ENCODE results near the gene GPR15.

GPR15 gene

GRCh38 chr3:98512576-98512975 lies 19.2 kb upstream of the GPR15 start:
- Histone ChIP-seq H3F3A (ENCODE audit: insufficient read depth, low read length) (no peaks in the 10 kb centered on the region), H3K36me3 (replicated peaks; ENCODE audit: insufficient read depth, low read length) (no peaks in the 10 kb centered on the region), H3K4me3 (ENCODE audit: low read length) (no peak overlapping the region), H3K79me2 (ENCODE audit: low read length) (no peaks in the 10 kb centered on the region), H3K4me2 (ENCODE audit: low read depth, low read length) (no peak overlapping the region), H3K9ac (ENCODE audit: low read length) (no peak overlapping the region), H3K9me2 (replicated peaks; ENCODE audit: insufficient read depth, low read length) (no peaks in the 10 kb centered on the region), H3K27ac (ENCODE audit: low read length) (no peak overlapping the region), H3K9me3 (replicated peaks; ENCODE audit: insufficient read depth, low read length) (no peaks in the 10 kb centered on the region), H3K4me1 (ENCODE audit: low read length) (peaks cover 12% of the 10 kb centered on the region; the same call in 1 of the 2 replicates), H4K20me1 (ENCODE audit: insufficient read depth, low read length) (no peaks in the 10 kb centered on the region), H2AFZ (ENCODE audit: low read length) (no peak overlapping the region), H3K27me3 (replicated peaks; ENCODE audit: insufficient read depth, low read length) (no peaks in the 10 kb centered on the region)
- no peak for TF ChIP-seq EZH2phosphoT487 (IDR thresholded peaks at IDR 0.05; ENCODE audit: low read length)
- no peak for DNase-seq

DNA sequence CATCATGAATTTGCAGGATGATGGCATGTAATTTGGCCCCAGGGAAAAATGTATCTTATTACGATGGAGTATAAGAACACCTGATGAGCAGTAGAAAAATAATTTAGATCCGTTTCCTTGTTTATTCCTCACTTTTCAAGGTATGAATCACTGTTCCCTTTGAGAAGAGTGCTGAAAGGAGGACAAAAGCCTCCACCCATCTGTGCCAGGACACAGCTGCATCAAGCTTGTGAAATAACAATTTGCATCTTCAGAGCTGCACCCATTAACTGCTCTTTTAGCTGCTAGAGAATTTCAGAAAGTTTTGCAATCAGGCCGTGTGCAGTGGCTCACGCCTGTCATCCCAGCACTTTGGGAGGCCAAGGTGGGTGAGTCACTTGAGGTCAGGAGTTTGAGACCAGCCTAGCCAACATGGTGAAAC lies 18.7 kb upstream of the GPR15 start:
- TF ChIP-seq, protein P1, sequence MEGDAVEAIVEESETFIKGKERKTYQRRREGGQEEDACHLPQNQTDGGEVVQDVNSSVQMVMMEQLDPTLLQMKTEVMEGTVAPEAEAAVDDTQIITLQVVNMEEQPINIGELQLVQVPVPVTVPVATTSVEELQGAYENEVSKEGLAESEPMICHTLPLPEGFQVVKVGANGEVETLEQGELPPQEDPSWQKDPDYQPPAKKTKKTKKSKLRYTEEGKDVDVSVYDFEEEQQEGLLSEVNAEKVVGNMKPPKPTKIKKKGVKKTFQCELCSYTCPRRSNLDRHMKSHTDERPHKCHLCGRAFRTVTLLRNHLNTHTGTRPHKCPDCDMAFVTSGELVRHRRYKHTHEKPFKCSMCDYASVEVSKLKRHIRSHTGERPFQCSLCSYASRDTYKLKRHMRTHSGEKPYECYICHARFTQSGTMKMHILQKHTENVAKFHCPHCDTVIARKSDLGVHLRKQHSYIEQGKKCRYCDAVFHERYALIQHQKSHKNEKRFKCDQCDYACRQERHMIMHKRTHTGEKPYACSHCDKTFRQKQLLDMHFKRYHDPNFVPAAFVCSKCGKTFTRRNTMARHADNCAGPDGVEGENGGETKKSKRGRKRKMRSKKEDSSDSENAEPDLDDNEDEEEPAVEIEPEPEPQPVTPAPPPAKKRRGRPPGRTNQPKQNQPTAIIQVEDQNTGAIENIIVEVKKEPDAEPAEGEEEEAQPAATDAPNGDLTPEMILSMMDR (IDR thresholded peaks at IDR 0.05; ENCODE audit: low read length) = no peak
- TF ChIP-seq EZH2 (optimal IDR thresholded peaks at IDR 0.05; ENCODE audit: low read depth, low read length) (no peak), EZH2phosphoT487 (IDR thresholded peaks at IDR 0.05; ENCODE audit: low read length) (no peak)
- Histone ChIP-seq H3K4me2 (ENCODE audit: low read depth, low read length) (no peak overlapping the region), H4K20me1 (ENCODE audit: insufficient read depth, low read length) (no peaks in the 10 kb centered on the region), H3K4me3 (ENCODE audit: low read length) (no peak overlapping the region), H3F3A (ENCODE audit: insufficient read depth, low read length) (no peaks in the 10 kb centered on the region), H2AFZ (ENCODE audit: low read length) (no peak overlapping the region), H3K36me3 (replicated peaks; ENCODE audit: insufficient read depth, low read length) (no peaks in the 10 kb centered on the region), H3K9ac (ENCODE audit: low read length) (no peak overlapping the region), H3K9me3 (replicated peaks; ENCODE audit: insufficient read depth, low read length) (no peaks in the 10 kb centered on the region), H3K27me3 (replicated peaks; ENCODE audit: insufficient read depth, low read length) (no peaks in the 10 kb centered on the region), H3K9me2 (replicated peaks; ENCODE audit: insufficient read depth, low read length) (no peaks in the 10 kb centered on the region), H3K79me2 (ENCODE audit: low read length) (no peaks in the 10 kb centered on the region), H3K4me1 (ENCODE audit: low read length) (peaks cover 12% of the 10 kb centered on the region; the same call in 1 of the 2 replicates), H3K27ac (ENCODE audit: low read length) (no peak overlapping the region)
- no peak for DNase-seq

- Histone ChIP-seq H3K27me3 (replicated peaks; ENCODE audit: insufficient read depth, low read length) (no peaks in the 10 kb centered on the region), H3K4me3 (ENCODE audit: low read length) (no peak overlapping the region), H3K4me1 (ENCODE audit: low read length) (peaks cover 6% of the 10 kb centered on the region; the same call in 1 of the 2 replicates), H3K4me2 (ENCODE audit: low read depth, low read length) (no peak overlapping the region), H4K20me1 (ENCODE audit: insufficient read depth, low read length) (no peaks in the 10 kb centered on the region), H3K9me3 (replicated peaks; ENCODE audit: insufficient read depth, low read length) (no peaks in the 10 kb centered on the region), H3F3A (ENCODE audit: insufficient read depth, low read length) (no peaks in the 10 kb centered on the region), H3K27ac (ENCODE audit: low read length) (no peak overlapping the region), H2AFZ (ENCODE audit: low read length) (no peak overlapping the region), H3K79me2 (ENCODE audit: low read length) (peaks cover 3% of the 10 kb centered on the region; the same call in 1 of the 2 replicates), H3K36me3 (replicated peaks; ENCODE audit: insufficient read depth, low read length) (no peaks in the 10 kb centered on the region), H3K9ac (ENCODE audit: low read length) (no peak overlapping the region), H3K9me2 (replicated peaks; ENCODE audit: insufficient read depth, low read length) (no peaks in the 10 kb centered on the region)
- TF ChIP-seq, protein P1 (IDR thresholded peaks at IDR 0.05; ENCODE audit: low read length) = no peak
- TF ChIP-seq EZH2 (optimal IDR thresholded peaks at IDR 0.05; ENCODE audit: low read depth, low read length) (no peak), EZH2phosphoT487 (IDR thresholded peaks at IDR 0.05; ENCODE audit: low read length) (no peak)
- no peak for DNase-seq
These were observed 18.0 kb upstream of the GPR15 start for GRCh38 chr3:98513736-98514135.

- Histone ChIP-seq H2AFZ (ENCODE audit: low read length) (no peak overlapping the region), H3K4me2 (ENCODE audit: low read depth, low read length) (no peak overlapping the region), H4K20me1 (ENCODE audit: insufficient read depth, low read length) (no peaks in the 10 kb centered on the region), H3K27ac (ENCODE audit: low read length) (no peak overlapping the region), H3K27me3 (replicated peaks; ENCODE audit: insufficient read depth, low read length) (no peaks in the 10 kb centered on the region), H3K9me3 (replicated peaks; ENCODE audit: insufficient read depth, low read length) (no peaks in the 10 kb centered on the region), H3K4me3 (ENCODE audit: low read length) (no peak overlapping the region), H3K9ac (ENCODE audit: low read length) (no peak overlapping the region), H3K36me3 (replicated peaks; ENCODE audit: insufficient read depth, low read length) (no peaks in the 10 kb centered on the region), H3K9me2 (replicated peaks; ENCODE audit: insufficient read depth, low read length) (no peaks in the 10 kb centered on the region), H3F3A (ENCODE audit: insufficient read depth, low read length) (no peaks in the 10 kb centered on the region), H3K79me2 (ENCODE audit: low read length) (peaks cover 15% of the 10 kb centered on the region), H3K4me1 (ENCODE audit: low read length) (no peaks in the 10 kb centered on the region)
- DNase-seq = no peak
- TF ChIP-seq EZH2phosphoT487 (IDR thresholded peaks at IDR 0.05; ENCODE audit: low read length) = no peak
- TF ChIP-seq, protein P1 (IDR thresholded peaks at IDR 0.05; ENCODE audit: low read length) = no peak
- TF ChIP-seq EZH2 (optimal IDR thresholded peaks at IDR 0.05; ENCODE audit: low read depth, low read length) = no peak
These were observed 16.8 kb upstream of the GPR15 start for GRCh38 chr3:98514948-98515347.

Data from MM.1S (cell line).